ENCODE measurements around the gene AXL. TPM values are rescaled to one million over a fixed set of nuclear protein-coding genes. Genes with fewer than 3 reads are reported as not detected.
"Not testable (repeated sequence)": the region's sequence is repeated elsewhere in the genome, so short reads cannot be mapped to it uniquely, and the experiment has no call there.

Gene AXL
- total RNA-seq, 1 experiment from 2014 or later = 128 TPM

- H3K27me3 ChIP-seq (ENCODE audit: control insufficient read depth, insufficient read depth, low read length); in situ Hi-C loops (cut with HindIII; ENCODE audit: low pct_unique_long_range_greater_than_20kb, low sequenced_read_pairs); H3K27ac ChIP-seq (ENCODE audit: low read length); H3K4me1 ChIP-seq (ENCODE audit: control insufficient read depth, insufficient read depth, low read length); DNase-seq (ENCODE audit: low read depth, low spot score); H3K36me3 ChIP-seq (ENCODE audit: control insufficient read depth, insufficient read depth, low read length); POLR2A ChIA-PET; H3K4me3 ChIP-seq (ENCODE audit: low read depth in 2 of 2, low read length in 2 of 2); H3K9me3 ChIP-seq (ENCODE audit: control insufficient read depth, insufficient read depth, low read depth, low read length); BruUV-seq (replicated peaks): not testable (repeated sequence)
- CTCF ChIA-PET = interaction anchor here (0.6 to 1.1 kb wide), 13 partner anchors 11 to 931 kb away, joined by 3 to 8 read pairs (median 5); partner anchors contain the start of genes CYP2S1 and RAB4B
- peak; percentile 96 for ATAC-seq
- TF ChIP-seq CTCF (IDR thresholded peaks at IDR 0.05) (peak; percentile 84), POLR2AphosphoS5 (IDR thresholded peaks at IDR 0.05; ENCODE audit: low read depth, low read length) (peak; percentile 28; the same call in 1 of the 2 replicates)
- intact Hi-C loops (cut with micrococcal nuclease; ENCODE audit: unreplicated experiment) = loop anchor here (2.0 kb wide), 1 partner anchor 58 kb away; no protein-coding TSS in a partner anchor
Observed at GRCh38 chr19:41204338-41204737, 14.7 kb upstream of the AXL start.

GRCh38 chr19:41205995-41206394 is 13.0 kb upstream of the AXL start:
- H3K36me3 ChIP-seq (ENCODE audit: control insufficient read depth, insufficient read depth, low read length) = no peaks in the 10 kb centered on the region
- no peak overlapping the region for H3K4me3 ChIP-seq (ENCODE audit: low read depth in 2 of 2, low read length in 2 of 2)
- no peak overlapping the region for H3K27ac ChIP-seq (ENCODE audit: low read length)
- in situ Hi-C loops (cut with HindIII; ENCODE audit: low pct_unique_long_range_greater_than_20kb, low sequenced_read_pairs) = no loop called here
- ATAC-seq (0 out of 2 replicates have a peak, but pooled peaks have one; percentile 24), DNase-seq (ENCODE audit: low read depth, low spot score) (no peak)
- no peaks in the 10 kb centered on the region for H3K27me3 ChIP-seq (ENCODE audit: control insufficient read depth, insufficient read depth, low read length)
- intact Hi-C loops (cut with micrococcal nuclease; ENCODE audit: unreplicated experiment) = loop anchor here (2.0 kb wide), 1 partner anchor 57 kb away; no protein-coding TSS in a partner anchor
- no peak for TF ChIP-seq POLR2AphosphoS5 (IDR thresholded peaks at IDR 0.05; ENCODE audit: low read depth, low read length)
- no peak for TF ChIP-seq TCF7L2 (IDR thresholded peaks at IDR 0.05; ENCODE audit: low read depth, low read length)
- TF ChIP-seq REST (IDR thresholded peaks at IDR 0.05; ENCODE audit: insufficient read depth in 1 of 2, low read depth in 2 of 2, low read length in 1 of 2) = no peak
- no peak for TF ChIP-seq SIN3A (IDR thresholded peaks at IDR 0.05; ENCODE audit: borderline replicate concordance, insufficient read depth, low read depth, low read length)
- no peak for TF ChIP-seq CTCF (IDR thresholded peaks at IDR 0.05)
- H3K9me3 ChIP-seq (ENCODE audit: control insufficient read depth, insufficient read depth, low read depth, low read length) = no peaks in the 10 kb centered on the region
- ChIA-PET CTCF (no interaction called here), POLR2A (no interaction called here)
- H3K4me1 ChIP-seq (ENCODE audit: control insufficient read depth, insufficient read depth, low read length) = no peaks in the 10 kb centered on the region
- no TSS peak for BruUV-seq (replicated peaks)

Data from Panc1 (cell line).